HepG2 (cell line): ENCODE results near the gene NPBWR2. TPM values are rescaled to one million over a fixed set of nuclear protein-coding genes. Genes with fewer than 3 reads are reported as not detected.
A peak's percentile ranks its signal among the peaks of the same experiment; 100 is the strongest.

Experiments used
- MED8 ChIP-seq: sonication (generic); formaldehyde crosslinking; IDR thresholded peaks from 2 replicates; pipeline ENCODE4 v1.8.1; 2023; ENCODE audit warnings: mild to moderate bottlenecking, missing genetic modification reagents; ENCODE audit not compliant: insufficient replicate concordance
- NONO ChIP-seq, 2 experiments: fragments of 450-650 bp in 1 of 2; sonication (generic) in 1 of 2; formaldehyde crosslinking in 1 of 2; IDR thresholded peaks in 1 of 2; conservative IDR thresholded peaks in 1 of 2; 2 replicates each; pipeline versions ENCODE4 v1.6.1 to v1.8.0; 2017 to 2022; ENCODE audit warnings: mild to moderate bottlenecking in 1 of 2, missing genetic modification reagents in 1 of 2, moderate library complexity in 1 of 2
- ZNF143 ChIP-seq: sonication (generic); formaldehyde crosslinking; IDR thresholded peaks from 2 replicates; pipeline ENCODE4 v1.4.0; 2020; ENCODE audit warnings: missing genetic modification reagents
- polyA plus RNA-seq, 8 experiments: library from polyadenylated mRNA; depleted of rRNA in 3 of 8; stranded (reverse) in 7 of 8; unstranded in 1 of 8; fragments of >200 nt; fragmentation: Illumina TruSeq in 4 of 8; extraction: Trizol in 4 of 8; gene quantifications; 2 replicates each; pipeline versions ENCODE4 v1.2.1 to v1.2.3, GENCODE V29; 2011 to 2016; ENCODE audit warnings: low read depth in 4 of 8, missing spikeins in 1 of 8, mixed read lengths in 1 of 8; ENCODE audit not compliant: insufficient read depth in 1 of 8
- total RNA-seq, 5 experiments: library from RNA; depleted of rRNA; stranded (reverse); fragments of >200 nt; fragmentation: Illumina TruSeq; extraction: Trizol; gene quantifications; 2 replicates each; pipeline ENCODE4 v1.2.3, GENCODE V29; 2016; ENCODE audit warnings: low read depth in 1 of 5
- TF ChIP-seq, protein P1 (sequence below): sonication (generic); formaldehyde crosslinking; IDR thresholded peaks from 2 replicates; pipeline ENCODE4 v1.4.0; 2020; ENCODE audit warnings: missing genetic modification reagents, borderline replicate concordance
- TF ChIP-seq, protein P2 (sequence below): sonication (generic); formaldehyde crosslinking; IDR thresholded peaks from 2 replicates; pipeline ENCODE4 v1.9.0; 2021; ENCODE audit warnings: missing genetic modification reagents, mild to moderate bottlenecking, borderline replicate concordance
- TF ChIP-seq, protein P3 (sequence below): sonication (generic); formaldehyde crosslinking; IDR thresholded peaks from 2 replicates; pipeline ENCODE4 v1.5.0; 2020; ENCODE audit warnings: mild to moderate bottlenecking, missing genetic modification reagents, borderline replicate concordance
- TF ChIP-seq, protein P4 (sequence below): sonication (generic); formaldehyde crosslinking; IDR thresholded peaks from 2 replicates; pipeline ENCODE4 v1.5.0; 2020; ENCODE audit warnings: mild to moderate bottlenecking, missing genetic modification reagents, borderline replicate concordance

NPBWR2 gene
- total and polyA plus RNA-seq, 2 of the 13 experiments (the other 11 are each of a cell fraction or from before 2014, with no cell fraction given): not detected

DNA sequence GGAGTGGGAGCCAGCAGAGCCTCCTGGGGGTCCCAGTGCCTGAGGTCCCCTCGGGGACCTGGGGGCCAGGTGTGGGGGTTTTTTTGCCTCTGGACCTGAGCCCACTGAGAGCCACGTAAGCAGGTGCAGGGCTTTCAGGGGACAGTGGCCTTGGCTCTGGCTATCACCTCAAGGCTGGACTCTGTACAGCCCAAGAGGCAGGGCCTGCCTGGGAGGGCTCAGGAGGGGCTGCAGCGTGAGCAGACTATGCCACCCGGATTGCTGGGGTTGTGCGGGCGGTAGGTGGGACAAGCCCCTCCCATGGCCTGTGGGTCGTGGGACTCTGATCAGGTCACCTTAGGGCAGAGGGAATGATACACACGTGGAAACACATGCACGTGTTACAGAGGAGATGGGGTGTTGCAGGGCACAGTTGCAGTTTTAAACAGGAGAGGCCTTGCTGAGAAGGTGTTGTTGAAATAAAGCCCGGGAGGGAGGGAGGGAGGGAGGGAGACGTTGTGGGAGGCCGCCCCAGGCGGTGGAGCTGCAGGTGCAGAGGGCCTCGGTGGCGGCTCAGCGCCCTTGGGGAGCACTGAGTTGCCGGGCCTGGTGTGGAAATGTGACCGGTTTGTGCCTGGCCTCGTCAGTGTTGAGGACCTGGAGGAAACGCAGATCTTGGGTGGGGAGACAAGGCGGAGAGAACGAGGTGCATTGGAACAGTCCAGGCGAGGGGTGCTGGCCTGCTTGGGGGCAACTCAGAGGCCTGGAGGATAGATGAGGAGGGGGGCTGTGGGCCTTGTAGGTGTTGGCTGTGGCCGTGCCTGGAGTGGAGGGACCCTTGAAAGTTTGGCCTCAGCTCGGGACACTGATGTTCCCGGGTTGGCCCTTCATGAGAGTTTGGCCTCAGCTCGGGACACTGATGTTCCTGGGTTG lies 42.0 kb downstream of the NPBWR2 start (continued):
- TF ChIP-seq, protein P1, sequence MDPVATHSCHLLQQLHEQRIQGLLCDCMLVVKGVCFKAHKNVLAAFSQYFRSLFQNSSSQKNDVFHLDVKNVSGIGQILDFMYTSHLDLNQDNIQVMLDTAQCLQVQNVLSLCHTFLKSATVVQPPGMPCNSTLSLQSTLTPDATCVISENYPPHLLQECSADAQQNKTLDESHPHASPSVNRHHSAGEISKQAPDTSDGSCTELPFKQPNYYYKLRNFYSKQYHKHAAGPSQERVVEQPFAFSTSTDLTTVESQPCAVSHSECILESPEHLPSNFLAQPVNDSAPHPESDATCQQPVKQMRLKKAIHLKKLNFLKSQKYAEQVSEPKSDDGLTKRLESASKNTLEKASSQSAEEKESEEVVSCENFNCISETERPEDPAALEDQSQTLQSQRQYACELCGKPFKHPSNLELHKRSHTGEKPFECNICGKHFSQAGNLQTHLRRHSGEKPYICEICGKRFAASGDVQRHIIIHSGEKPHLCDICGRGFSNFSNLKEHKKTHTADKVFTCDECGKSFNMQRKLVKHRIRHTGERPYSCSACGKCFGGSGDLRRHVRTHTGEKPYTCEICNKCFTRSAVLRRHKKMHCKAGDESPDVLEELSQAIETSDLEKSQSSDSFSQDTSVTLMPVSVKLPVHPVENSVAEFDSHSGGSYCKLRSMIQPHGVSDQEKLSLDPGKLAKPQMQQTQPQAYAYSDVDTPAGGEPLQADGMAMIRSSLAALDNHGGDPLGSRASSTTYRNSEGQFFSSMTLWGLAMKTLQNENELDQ (CRISPR knock-in tag): no peak
- TF ChIP-seq, protein P2, sequence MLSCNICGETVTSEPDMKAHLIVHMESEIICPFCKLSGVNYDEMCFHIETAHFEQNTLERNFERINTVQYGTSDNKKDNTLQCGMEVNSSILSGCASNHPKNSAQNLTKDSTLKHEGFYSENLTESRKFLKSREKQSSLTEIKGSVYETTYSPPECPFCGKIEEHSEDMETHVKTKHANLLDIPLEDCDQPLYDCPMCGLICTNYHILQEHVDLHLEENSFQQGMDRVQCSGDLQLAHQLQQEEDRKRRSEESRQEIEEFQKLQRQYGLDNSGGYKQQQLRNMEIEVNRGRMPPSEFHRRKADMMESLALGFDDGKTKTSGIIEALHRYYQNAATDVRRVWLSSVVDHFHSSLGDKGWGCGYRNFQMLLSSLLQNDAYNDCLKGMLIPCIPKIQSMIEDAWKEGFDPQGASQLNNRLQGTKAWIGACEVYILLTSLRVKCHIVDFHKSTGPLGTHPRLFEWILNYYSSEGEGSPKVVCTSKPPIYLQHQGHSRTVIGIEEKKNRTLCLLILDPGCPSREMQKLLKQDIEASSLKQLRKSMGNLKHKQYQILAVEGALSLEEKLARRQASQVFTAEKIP (CRISPR knock-in tag): no peak
- TF ChIP-seq NONO (IDR thresholded peaks at IDR 0.05) (no peak), NONO (CRISPR knock-in tag; conservative IDR thresholded peaks at IDR 0.05) (peak; percentile 99), MED8 (no peak), ZNF143 (CRISPR knock-in tag) (no peak; the same call in 1 of the 2 replicates)
- TF ChIP-seq, protein P3, sequence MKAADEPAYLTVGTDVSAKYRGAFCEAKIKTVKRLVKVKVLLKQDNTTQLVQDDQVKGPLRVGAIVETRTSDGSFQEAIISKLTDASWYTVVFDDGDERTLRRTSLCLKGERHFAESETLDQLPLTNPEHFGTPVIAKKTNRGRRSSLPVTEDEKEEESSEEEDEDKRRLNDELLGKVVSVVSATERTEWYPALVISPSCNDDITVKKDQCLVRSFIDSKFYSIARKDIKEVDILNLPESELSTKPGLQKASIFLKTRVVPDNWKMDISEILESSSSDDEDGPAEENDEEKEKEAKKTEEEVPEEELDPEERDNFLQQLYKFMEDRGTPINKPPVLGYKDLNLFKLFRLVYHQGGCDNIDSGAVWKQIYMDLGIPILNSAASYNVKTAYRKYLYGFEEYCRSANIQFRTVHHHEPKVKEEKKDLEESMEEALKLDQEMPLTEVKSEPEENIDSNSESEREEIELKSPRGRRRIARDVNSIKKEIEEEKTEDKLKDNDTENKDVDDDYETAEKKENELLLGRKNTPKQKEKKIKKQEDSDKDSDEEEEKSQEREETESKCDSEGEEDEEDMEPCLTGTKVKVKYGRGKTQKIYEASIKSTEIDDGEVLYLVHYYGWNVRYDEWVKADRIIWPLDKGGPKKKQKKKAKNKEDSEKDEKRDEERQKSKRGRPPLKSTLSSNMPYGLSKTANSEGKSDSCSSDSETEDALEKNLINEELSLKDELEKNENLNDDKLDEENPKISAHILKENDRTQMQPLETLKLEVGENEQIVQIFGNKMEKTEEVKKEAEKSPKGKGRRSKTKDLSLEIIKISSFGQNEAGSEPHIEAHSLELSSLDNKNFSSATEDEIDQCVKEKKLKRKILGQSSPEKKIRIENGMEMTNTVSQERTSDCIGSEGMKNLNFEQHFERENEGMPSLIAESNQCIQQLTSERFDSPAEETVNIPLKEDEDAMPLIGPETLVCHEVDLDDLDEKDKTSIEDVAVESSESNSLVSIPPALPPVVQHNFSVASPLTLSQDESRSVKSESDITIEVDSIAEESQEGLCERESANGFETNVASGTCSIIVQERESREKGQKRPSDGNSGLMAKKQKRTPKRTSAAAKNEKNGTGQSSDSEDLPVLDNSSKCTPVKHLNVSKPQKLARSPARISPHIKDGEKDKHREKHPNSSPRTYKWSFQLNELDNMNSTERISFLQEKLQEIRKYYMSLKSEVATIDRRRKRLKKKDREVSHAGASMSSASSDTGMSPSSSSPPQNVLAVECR (CRISPR knock-in tag): peak; percentile 66; the same call in 1 of the 2 replicates
- TF ChIP-seq, protein P4, sequence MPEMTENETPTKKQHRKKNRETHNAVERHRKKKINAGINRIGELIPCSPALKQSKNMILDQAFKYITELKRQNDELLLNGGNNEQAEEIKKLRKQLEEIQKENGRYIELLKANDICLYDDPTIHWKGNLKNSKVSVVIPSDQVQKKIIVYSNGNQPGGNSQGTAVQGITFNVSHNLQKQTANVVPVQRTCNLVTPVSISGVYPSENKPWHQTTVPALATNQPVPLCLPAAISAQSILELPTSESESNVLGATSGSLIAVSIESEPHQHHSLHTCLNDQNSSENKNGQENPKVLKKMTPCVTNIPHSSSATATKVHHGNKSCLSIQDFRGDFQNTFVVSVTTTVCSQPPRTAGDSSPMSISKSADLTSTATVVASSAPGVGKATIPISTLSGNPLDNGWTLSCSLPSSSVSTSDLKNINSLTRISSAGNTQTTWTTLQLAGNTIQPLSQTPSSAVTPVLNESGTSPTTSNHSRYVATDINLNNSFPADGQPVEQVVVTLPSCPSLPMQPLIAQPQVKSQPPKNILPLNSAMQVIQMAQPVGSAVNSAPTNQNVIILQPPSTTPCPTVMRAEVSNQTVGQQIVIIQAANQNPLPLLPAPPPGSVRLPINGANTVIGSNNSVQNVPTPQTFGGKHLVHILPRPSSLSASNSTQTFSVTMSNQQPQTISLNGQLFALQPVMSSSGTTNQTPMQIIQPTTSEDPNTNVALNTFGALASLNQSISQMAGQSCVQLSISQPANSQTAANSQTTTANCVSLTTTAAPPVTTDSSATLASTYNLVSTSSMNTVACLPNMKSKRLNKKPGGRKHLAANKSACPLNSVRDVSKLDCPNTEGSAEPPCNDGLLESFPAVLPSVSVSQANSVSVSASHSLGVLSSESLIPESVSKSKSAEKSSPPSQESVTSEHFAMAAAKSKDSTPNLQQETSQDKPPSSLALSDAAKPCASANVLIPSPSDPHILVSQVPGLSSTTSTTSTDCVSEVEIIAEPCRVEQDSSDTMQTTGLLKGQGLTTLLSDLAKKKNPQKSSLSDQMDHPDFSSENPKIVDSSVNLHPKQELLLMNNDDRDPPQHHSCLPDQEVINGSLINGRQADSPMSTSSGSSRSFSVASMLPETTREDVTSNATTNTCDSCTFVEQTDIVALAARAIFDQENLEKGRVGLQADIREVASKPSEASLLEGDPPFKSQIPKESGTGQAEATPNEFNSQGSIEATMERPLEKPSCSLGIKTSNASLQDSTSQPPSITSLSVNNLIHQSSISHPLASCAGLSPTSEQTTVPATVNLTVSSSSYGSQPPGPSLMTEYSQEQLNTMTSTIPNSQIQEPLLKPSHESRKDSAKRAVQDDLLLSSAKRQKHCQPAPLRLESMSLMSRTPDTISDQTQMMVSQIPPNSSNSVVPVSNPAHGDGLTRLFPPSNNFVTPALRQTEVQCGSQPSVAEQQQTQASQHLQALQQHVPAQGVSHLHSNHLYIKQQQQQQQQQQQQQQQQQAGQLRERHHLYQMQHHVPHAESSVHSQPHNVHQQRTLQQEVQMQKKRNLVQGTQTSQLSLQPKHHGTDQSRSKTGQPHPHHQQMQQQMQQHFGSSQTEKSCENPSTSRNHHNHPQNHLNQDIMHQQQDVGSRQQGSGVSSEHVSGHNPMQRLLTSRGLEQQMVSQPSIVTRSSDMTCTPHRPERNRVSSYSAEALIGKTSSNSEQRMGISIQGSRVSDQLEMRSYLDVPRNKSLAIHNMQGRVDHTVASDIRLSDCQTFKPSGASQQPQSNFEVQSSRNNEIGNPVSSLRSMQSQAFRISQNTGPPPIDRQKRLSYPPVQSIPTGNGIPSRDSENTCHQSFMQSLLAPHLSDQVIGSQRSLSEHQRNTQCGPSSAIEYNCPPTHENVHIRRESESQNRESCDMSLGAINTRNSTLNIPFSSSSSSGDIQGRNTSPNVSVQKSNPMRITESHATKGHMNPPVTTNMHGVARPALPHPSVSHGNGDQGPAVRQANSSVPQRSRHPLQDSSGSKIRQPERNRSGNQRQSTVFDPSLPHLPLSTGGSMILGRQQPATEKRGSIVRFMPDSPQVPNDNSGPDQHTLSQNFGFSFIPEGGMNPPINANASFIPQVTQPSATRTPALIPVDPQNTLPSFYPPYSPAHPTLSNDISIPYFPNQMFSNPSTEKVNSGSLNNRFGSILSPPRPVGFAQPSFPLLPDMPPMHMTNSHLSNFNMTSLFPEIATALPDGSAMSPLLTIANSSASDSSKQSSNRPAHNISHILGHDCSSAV (CRISPR knock-in tag): no peak
